ENCODE data around the gene METTL13. TPM values are rescaled to one million over a fixed set of nuclear protein-coding genes. Genes with fewer than 3 reads are reported as not detected.

METTL13 gene, protein sequence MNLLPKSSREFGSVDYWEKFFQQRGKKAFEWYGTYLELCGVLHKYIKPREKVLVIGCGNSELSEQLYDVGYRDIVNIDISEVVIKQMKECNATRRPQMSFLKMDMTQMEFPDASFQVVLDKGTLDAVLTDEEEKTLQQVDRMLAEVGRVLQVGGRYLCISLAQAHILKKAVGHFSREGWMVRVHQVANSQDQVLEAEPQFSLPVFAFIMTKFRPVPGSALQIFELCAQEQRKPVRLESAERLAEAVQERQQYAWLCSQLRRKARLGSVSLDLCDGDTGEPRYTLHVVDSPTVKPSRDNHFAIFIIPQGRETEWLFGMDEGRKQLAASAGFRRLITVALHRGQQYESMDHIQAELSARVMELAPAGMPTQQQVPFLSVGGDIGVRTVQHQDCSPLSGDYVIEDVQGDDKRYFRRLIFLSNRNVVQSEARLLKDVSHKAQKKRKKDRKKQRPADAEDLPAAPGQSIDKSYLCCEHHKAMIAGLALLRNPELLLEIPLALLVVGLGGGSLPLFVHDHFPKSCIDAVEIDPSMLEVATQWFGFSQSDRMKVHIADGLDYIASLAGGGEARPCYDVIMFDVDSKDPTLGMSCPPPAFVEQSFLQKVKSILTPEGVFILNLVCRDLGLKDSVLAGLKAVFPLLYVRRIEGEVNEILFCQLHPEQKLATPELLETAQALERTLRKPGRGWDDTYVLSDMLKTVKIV
- total RNA-seq: 19.0 TPM

DNA sequence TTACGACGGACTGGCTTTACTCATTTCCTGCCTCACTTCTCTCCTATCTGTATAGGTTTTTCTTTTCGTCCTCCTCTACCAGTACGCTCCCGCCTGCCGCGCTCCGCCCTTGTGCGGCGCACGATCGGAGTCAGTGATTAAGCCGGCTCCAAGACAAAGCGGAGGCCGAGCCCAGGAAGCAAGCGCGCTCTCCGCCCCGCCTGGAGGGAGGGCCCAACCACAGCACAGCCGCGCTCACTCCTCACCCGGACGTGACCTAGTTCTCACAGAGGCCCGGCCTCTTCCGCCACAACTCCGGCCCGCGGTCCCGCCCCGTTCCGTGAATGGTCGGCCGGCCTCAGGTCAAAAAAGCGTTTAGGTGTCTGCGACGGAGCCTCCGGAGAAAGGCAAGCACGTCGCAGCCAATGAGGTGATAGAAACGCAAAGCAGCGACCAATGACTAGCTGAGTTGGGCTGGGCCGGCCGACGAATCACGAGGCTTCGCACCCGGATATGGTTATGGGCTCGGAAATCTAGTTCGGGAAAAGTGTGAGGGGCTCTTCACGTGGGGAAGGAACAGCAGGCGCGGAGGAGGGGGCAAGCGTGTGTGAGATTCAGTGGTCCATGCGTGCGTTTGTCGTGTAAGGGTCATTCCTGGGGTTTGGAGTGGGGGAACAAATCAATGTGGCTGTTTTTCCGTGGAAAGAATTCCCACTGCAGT is at the start of gene METTL13:
Gene METTL13 (plus strand): TSS at position 485 of the 700 bp plus-strand sequence. CDS start 308 bp downstream, outside the sequence.
- ATAC-seq (peak; percentile 100), DNase-seq (ENCODE audit: low spot score) (peak; percentile 98)
- intact Hi-C loops (cut with DNase I): no loop called here

DNA sequence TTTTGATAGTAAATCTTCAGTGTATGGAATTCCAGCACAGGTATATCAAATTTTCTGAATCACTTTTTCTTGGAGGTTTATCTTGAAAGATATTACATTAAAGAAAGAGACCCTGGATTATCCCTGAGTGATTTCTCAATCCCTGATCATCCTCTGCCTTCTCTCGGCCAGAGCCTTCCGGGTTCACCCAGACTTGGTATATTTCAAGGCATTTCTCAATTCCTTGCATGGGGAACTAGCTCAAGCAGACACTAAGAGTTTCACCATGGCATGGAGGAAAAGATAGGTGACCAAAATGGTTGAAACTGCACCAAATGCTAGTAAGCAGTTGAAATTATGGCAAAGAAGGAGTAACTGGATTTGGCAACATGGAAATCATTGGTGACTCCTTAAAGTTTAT is 45.3 kb upstream of the METTL13 start:
- ATAC-seq: no peak
- DNase-seq (ENCODE audit: low spot score): no peak

DNA sequence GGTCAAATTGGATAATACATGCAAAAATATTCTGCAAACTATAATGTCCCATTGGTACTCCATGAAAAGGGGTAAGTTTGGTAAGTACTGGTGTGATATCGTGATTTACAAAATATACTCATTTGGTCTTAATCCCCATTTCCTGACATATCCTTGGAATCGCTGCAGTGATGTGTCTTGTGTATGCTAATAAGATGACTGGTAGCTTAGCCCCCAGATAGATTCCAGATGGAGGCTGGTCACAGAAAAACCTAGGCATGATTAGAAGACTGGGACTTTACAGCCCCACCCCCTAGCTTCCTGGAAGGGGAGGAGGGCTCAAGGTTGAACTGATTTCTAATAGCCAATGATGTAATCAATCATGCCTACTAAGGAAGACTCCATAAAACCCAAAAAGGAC is 42.5 kb upstream of the METTL13 start:
- intact Hi-C loops (cut with DNase I): no loop called here
- ATAC-seq: no peak
- no peak for DNase-seq (ENCODE audit: low spot score)

More for the DNA sequence above, 45.3 kb upstream of the METTL13 start:
- intact Hi-C loops (cut with DNase I): no loop called here

DNA sequence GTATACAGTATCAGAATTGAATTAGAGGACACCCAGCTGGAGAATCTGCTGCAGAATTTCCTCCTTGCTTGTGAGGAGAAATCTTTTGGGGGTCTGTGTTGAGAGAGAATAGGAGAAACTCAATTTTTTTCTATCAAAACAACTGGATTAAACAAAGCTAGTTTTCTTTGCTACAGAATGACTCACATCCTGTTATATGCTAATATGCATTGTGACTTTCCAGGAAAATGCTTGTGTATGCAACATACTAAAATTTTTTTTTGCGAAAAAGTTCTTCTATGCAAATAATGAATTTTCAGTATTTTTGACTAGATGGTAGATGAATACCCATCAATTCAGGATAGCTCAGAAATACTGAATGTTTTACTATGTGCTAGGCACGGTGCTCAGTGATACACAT is 41.8 kb upstream of the METTL13 start:
- ATAC-seq: no peak
- no peak for DNase-seq (ENCODE audit: low spot score)
- intact Hi-C loops (cut with DNase I): no loop called here

DNA sequence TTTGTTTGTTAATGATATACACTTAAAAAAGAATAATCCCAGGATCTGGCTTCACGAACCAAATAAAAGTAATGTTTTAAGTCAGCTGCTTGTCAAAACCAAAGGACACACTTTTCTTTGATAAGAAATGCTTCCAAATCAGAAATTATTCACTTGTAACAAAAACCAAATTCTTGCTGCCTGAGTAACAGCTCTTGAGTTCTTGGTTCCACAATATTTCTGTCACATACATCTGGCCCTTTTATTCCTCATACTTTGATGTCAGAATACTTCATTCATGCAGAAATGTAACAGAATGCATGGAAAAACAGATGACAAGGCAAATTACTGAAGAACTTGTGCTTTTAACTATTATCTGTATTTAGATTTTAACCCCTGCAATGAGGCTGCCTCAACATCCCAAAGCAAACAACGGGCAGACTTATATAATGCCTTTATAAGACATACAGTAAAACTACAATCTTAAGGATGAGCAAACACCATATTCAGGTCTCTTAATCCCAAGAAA is 41.0 kb upstream of the METTL13 start:
- DNase-seq (ENCODE audit: low spot score): no peak
- intact Hi-C loops (cut with DNase I): no loop called here
- no peak for ATAC-seq

DNA sequence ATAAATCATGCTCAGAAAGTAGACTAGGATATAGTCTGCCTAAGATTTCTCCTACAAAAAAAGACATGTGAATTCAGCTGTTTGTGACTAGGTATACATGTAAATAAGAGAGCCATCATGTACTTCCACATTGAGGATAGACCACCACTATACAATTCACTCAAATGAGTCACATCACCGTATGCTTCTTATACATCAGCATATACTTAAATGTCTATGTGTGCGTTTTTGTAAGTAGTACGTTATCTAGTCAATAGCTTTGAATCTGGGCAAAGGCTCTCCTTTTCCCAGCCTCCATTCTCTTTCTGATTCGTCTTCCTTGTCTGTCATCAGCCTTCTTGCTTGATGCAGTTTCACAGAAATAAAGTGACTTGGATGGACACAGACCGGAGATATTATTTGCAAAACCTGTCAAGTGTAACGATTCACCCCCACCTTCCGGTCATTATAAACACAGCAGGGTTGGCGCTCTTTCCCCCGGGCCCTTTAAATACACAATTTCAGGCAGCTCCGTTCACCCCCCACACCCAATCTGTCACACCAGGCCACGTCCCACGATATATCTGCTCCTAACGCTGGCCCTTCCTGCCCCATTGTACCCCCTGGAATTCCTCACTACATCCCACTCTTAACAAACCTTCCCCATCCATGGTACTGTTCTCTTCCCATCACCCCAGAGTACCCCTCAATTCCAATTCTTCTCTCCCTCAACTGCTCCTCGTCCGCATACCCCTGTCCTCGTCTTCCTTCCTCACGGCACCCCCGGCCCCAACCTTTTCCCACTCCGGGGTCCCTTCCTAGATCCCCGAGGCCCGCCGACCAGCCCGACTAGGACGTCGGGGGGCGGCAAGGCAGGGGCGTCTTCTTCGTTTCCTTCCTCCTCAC is 40.2 kb upstream of the METTL13 start:
- ATAC-seq (peak; percentile 53), DNase-seq (ENCODE audit: low spot score) (peak; percentile 60)
- intact Hi-C loops (cut with DNase I): no loop called here

DNA sequence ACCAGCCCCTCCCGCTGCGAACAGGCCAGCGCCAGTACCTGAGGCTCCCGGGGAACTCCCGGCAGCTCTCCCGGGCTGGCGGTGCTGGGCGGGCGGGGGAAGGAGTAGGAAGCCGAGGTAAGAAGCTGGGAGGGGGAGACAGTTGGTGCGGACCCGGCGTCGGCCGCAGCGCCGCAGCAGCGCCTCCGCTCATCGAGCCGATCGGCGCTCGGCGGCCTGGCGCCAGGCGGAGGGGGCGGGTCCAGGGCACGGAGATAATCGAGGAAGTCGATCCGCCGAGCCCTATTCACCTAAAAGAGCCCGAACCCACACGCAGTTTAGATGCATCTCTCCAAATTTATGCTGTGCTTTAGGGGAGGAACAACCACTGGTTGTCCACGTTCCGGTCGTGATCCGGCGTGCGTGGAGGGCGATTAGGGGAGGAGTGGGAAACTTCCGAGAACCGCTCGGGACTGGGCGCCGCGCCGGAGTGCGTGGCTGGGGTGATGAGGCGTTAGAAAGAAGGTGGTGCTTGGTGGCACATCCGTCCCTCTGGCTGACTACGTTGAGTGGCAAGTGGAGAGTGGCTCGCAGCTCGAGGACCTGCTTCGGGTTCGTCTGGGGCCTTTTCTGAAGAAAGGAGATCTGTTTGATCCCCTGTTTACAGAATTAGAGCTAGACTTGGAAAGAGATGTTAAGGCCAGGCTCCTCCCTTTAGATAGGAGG is 39.4 kb upstream of the METTL13 start, which contains the start of gene VAMP4:
Gene VAMP4 (minus strand): TSS at position 194 of the 705 bp plus-strand sequence. CDS start 3,651 bp downstream, outside the sequence.
- intact Hi-C loops (cut with DNase I): no loop called here
- ATAC-seq (peak; percentile 94), DNase-seq (ENCODE audit: low spot score) (peak; percentile 95)

DNA sequence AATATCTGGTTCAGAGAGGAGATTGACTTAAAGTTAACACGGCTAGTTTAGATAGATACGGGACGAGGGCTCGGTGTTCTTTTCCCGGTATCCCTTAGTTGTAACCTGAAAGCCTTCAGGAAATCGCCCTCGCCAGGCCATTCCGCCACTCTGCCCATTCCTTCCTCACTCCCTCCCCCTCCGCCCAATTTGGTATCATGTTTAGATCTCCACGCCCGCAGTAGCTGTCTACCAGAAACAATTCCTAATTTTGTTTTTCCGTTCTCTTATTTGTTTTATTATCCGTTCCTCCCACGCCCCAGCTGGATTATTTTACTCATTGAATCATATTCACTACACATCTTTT is 38.9 kb upstream of the METTL13 start:
- DNase-seq (ENCODE audit: low spot score) (peak; percentile 71), ATAC-seq (peak; percentile 76)
- intact Hi-C loops (cut with DNase I): no loop called here

DNA sequence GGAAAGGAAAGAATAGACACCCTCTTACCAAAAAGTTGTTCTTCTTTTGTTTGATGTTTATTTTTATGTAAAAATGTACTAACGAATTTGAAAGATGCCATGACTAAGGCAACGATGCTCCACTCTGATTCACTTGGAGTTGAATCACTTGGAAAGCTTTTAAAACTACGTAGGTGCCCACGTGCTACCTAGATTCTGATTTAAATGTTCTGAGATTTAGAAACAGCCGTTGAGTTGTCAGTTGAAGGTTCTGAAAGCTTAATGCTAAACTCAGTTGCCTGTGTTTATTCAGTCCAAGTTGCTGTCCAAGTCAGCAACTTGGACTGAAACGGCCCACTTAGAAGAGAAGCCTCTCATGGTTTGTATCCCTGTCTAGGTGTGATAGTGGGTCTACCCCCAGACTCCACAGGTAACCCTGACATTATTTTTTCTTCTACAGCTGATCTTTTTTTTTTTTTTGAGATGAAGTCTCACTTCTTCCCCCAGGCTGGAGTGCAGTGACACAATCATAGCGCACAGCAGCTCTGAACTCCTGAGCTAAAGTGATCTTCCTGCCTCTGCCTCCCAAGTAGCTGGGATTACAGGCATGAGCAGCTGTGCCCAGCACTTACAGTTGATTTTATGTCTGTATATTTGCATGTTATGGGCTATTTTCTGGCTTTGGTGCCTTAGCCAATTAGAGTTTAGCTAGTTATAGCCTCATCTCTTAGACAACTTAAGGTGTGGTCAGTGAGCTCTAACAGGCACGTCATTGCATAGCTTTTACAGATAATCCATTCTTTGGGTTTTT is 38.2 kb upstream of the METTL13 start:
- ATAC-seq (peak; percentile 57), DNase-seq (ENCODE audit: low spot score) (no peak)

DNA sequence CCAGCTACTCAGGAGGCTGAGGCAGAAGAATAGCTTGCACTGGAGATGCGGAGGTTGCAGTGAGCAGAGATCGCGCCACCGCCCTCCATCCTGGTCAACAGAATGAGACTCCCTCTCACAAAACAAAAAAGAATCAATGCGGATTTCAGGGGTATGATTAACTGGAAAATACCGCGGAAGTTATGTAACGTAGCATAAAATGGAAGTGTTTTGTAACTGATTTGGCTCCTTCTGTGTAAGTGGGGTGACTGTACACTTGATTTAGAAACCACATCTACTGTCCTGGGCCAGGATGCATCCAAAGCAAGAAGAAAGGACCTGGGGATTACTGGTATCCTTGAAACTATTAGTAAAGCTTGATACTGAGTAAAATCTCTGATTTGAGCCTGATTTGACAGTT is 36.5 kb upstream of the METTL13 start:
- intact Hi-C loops (cut with DNase I): no loop called here
- DNase-seq (ENCODE audit: low spot score): no peak
- ATAC-seq: no peak

More for the DNA sequence above, 38.2 kb upstream of the METTL13 start:
- intact Hi-C loops (cut with DNase I): no loop called here

DNA sequence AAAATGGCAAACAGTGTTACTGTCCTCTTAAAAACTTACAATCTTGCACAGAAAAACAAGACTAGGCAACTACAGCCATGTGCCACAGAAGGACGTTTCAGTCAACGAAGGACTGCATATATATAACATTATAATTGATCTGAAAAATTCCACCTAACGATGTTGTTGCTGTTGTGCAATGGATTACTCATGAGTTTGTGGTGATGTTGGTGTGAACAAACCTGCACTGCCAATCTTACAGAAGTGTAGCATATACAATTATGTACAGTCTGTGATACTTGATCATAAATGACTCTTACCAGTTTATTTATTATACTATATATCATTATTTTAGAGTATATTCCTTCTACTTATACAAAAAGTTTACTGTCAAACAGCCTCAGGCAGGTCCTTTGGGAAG is 32.8 kb upstream of the METTL13 start:
- intact Hi-C loops (cut with DNase I): no loop called here
- DNase-seq (ENCODE audit: low spot score) (no peak), ATAC-seq (no peak)

DNA sequence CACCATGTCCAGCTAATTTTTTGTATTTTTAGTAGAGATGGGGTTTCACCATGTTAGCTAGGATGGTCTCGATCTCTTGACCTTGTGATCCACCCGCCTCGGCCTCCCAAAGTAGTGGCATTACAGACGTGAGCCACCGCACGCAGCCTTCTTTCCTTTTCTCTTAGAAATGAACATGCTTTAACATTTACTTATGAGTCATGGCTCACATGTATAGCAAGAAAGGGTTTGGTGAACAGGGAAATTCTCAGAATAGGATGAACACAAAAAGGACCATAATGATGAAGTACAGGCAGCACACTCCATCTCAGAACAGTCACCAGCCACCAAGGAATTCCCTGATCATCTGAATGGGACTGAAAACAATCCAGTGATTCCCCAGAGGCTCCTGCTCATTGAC is 30.2 kb upstream of the METTL13 start:
- no peak for ATAC-seq
- intact Hi-C loops (cut with DNase I): no loop called here
- no peak for DNase-seq (ENCODE audit: low spot score)

DNA sequence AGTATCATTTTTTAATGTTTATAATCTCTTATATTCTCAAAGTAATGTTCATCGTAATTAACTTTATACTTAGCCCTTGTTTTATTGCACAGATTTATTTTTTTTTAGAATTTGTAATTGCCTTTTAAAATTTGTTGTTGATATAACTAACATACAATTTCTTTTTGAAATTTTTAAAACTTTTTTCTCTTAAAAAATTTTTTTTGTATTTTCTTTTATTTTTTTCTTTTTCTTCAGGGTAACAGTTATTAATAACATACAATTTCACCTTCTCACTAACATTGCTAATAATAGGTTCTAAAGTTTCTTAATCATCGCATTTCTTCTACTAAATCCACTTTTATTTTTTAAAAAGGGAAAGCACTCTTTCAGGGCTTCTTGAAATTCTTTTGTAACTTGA is 28.3 kb upstream of the METTL13 start:
- ATAC-seq: no peak
- intact Hi-C loops (cut with DNase I): no loop called here
- DNase-seq (ENCODE audit: low spot score): no peak

DNA sequence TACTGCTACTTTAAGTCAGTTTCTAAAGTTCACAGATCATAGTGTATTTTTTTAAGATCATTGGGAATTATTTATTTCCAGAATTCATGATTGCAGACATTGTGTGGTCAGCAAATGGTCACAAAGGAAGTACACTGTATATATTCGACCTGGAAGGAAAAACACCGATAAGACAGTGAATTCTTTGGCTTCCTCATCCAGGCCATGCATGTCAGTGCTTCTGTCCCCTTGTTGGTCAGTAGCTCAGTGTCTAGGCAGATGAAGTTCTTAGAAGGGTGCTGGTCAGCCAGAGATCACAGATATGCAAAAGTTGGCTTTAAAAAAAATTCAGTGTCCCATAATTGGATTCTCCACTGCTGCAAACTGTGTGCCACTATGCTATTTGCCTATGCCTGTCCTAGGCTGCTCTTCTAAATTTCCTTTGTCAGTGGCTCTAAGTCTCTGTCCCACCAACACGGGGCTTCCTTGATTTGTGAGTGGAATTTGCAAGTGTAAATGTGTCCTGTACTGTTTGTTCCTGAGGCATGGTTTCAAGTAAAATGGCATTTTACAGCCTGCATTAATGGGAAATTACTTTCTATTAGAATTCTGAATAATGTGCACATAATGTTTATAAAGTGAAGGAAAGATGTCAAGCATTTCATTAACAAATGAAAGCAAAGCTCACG is 27.6 kb upstream of the METTL13 start:
- ATAC-seq (no peak), DNase-seq (ENCODE audit: low spot score) (no peak)
- intact Hi-C loops (cut with DNase I): no loop called here

DNA sequence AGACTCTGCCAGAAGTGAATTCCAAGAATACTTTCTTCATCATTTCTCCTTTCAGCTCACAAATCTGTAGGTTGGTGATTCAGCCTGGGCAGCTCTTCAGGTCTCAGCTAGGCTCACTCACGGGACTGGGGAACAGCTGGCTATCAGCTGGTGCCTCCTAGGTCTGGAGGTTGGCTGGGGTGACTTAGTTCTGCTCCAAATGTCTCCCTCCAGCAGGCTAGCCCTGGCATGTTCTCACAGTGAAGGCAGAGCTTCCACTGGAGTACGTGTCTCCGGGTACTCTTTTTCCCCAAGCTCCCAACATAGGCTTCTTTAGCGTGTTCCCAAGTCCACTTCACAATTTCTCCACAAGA is 27.1 kb upstream of the METTL13 start:
- DNase-seq (ENCODE audit: low spot score) (no peak), ATAC-seq (no peak)
- intact Hi-C loops (cut with DNase I): no loop called here

DNA sequence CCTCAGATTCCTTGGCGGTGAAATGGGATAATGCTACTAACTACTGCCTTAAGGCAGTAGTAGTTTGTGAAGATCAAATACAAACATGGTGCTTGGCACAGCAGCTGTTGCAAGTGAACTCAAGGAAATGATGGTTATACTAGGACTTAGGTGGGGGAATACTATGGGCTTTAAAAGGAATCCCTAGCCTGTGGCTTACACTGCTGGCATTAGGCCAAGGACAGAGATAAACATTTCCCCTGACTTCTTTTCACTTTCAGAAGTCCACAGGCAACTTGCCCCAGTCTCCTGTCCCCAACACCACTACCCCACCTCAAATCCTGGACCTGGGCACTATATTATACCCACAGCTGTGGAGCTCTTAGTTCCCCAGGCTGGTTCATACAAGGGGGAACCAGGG is 26.5 kb upstream of the METTL13 start:
- ATAC-seq (no peak), DNase-seq (ENCODE audit: low spot score) (no peak)
- intact Hi-C loops (cut with DNase I): no loop called here

DNA sequence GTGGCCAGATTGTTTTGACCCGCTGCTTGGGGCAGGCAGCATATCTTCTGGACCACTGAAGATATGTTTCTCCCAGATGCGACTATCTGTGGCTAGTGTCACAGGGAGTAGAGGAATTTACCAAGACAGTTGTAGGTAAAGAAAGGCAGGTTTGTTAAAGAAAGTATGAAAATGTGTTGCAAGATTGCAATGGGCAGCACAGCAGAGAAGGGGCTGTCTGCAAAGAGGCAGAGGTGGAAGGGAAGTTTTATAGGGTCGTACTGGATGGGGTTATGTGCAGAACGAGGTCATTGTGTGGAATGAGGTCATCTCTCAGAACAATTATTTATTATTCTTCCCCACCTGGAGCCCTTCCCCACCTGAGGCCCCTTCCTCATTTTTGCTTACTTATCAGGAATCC is 24.6 kb upstream of the METTL13 start:
- no peak for DNase-seq (ENCODE audit: low spot score)
- intact Hi-C loops (cut with DNase I): no loop called here

More for the DNA sequence above, 24.6 kb upstream of the METTL13 start:
- ATAC-seq: no peak
